Measurements from ENCODE around the gene SFT2D2.
"Not testable (repeated sequence)": the region's sequence is repeated elsewhere in the genome, so short reads cannot be mapped to it uniquely, and the experiment has no call there.

SFT2D2 gene

GRCh38 chr1:168225476-168226190, at the start of gene SFT2D2:
SFT2D2 (plus strand) TSS chr1:168226004; CDS start chr1:168226080, 76 bp downstream.
- DNase-seq (ENCODE audit: low spot score): peak; percentile 84

GRCh38 chr1:168178227-168178637, 47.6 kb upstream of the SFT2D2 start:
- no peak for DNase-seq (ENCODE audit: low spot score)

GRCh38 chr1:168178638-168179437, 47.0 kb upstream of the SFT2D2 start, which contains the start of gene TIPRL:
TIPRL (plus strand) TSS chr1:168178962; CDS start chr1:168179078, 116 bp downstream.
- peak; percentile 95 for DNase-seq (ENCODE audit: low spot score)

- DNase-seq (ENCODE audit: low spot score): no peak
Observed at GRCh38 chr1:168179438-168180147, 46.2 kb upstream of the SFT2D2 start.

GRCh38 chr1:168180148-168180524, 45.7 kb upstream of the SFT2D2 start:
- DNase-seq (ENCODE audit: low spot score): no peak

- not testable (repeated sequence) for DNase-seq (ENCODE audit: low spot score)
Observed at GRCh38 chr1:168181063-168181720, 44.6 kb upstream of the SFT2D2 start.

GRCh38 chr1:168187177-168187576, 38.6 kb upstream of the SFT2D2 start:
- DNase-seq (ENCODE audit: low spot score): no peak

- DNase-seq (ENCODE audit: low spot score): no peak
Observed at GRCh38 chr1:168190403-168190802, 35.4 kb upstream of the SFT2D2 start.

GRCh38 chr1:168195199-168196135, 30.3 kb upstream of the SFT2D2 start:
- DNase-seq (ENCODE audit: low spot score): no peak

- DNase-seq (ENCODE audit: low spot score): no peak
Observed at GRCh38 chr1:168199056-168199455, 26.7 kb upstream of the SFT2D2 start.

GRCh38 chr1:168202941-168203654, 22.7 kb upstream of the SFT2D2 start:
- no peak for DNase-seq (ENCODE audit: low spot score)

- no peak for DNase-seq (ENCODE audit: low spot score)
Observed at GRCh38 chr1:168206111-168206510, 19.7 kb upstream of the SFT2D2 start.

GRCh38 chr1:168207673-168208072, 18.1 kb upstream of the SFT2D2 start:
- not testable (repeated sequence) for DNase-seq (ENCODE audit: low spot score)

GRCh38 chr1:168210312-168210711, 15.5 kb upstream of the SFT2D2 start:
- peak; percentile 45 for DNase-seq (ENCODE audit: low spot score)

GRCh38 chr1:168213349-168213748, 12.5 kb upstream of the SFT2D2 start:
- no peak for DNase-seq (ENCODE audit: low spot score)

GRCh38 chr1:168216171-168216570, 9.6 kb upstream of the SFT2D2 start:
- no peak for DNase-seq (ENCODE audit: low spot score)

GRCh38 chr1:168217664-168218063, 8.1 kb upstream of the SFT2D2 start:
- DNase-seq (ENCODE audit: low spot score): no peak

- DNase-seq (ENCODE audit: low spot score): no peak
Observed at GRCh38 chr1:168218658-168219057, 7.1 kb upstream of the SFT2D2 start.

- no peak for DNase-seq (ENCODE audit: low spot score)
Observed at GRCh38 chr1:168220470-168220871, 5.3 kb upstream of the SFT2D2 start.

GRCh38 chr1:168221275-168221674, 4.5 kb upstream of the SFT2D2 start:
- DNase-seq (ENCODE audit: low spot score): no peak
